Ovary (tissue), 9 donors: ENCODE results near the gene KRT77. TPM values are rescaled to one million over a fixed set of nuclear protein-coding genes. Genes with fewer than 3 reads are reported as not detected.

Source experiments
- DNase-seq, 5 donors: peaks; one replicate each; pipeline ENCODE4 v3.0.0-alpha.2; 2019 to 2020
- H3K27ac ChIP-seq, 2 donors: fragments of 200-600 bp; one replicate each; pipeline versions ENCODE4 v1.5.1 to v1.8.0; 2019 to 2022
- H3K27me3 ChIP-seq: fragments of 200-600 bp; one replicate; pipeline ENCODE4 v1.8.0; 2022
- H3K36me3 ChIP-seq: fragments of 200-600 bp; sonication (generic); one replicate; pipeline ENCODE4 v1.5.1; 2019
- H3K4me1 ChIP-seq: one replicate; pipeline ENCODE4 v1.8.1; 2013; ENCODE audit warnings: mild to moderate bottlenecking, moderate library complexity; ENCODE audit not compliant: insufficient read depth
- H3K4me3 ChIP-seq: fragments of 200-600 bp; sonication (generic); one replicate; pipeline ENCODE4 v1.5.1; 2017
- H3K9me3 ChIP-seq, 2 donors: fragments of 200-600 bp in 1 of 2; sonication (generic) in 1 of 2; one replicate each; pipeline versions ENCODE4 v1.5.1 to v1.8.1; 2013 to 2019; ENCODE audit warnings: mild to moderate bottlenecking in 1 of 2, moderate library complexity in 1 of 2
- EP300 ChIP-seq: sonication (generic); formaldehyde crosslinking; IDR thresholded peaks from one replicate; pipeline ENCODE4 v1.6.1; 2017; ENCODE audit warnings: antibody characterized with exemption
- POLR2A ChIP-seq: fragments of 450-650 bp; IDR thresholded peaks from one replicate; pipeline ENCODE4 v1.6.1; 2017; ENCODE audit warnings: antibody characterized with exemption, mild to moderate bottlenecking, moderate library complexity
- WGBS, 3 donors: extraction: QIAGEN DNeasy Blood & Tissue Kit in 1 of 3; methylation state at CpG; one replicate each; pipeline versions ENCODE4 v1.1.5 to v1.1.7; 2013 to 2017; 5-methylcytosine and 5-hydroxymethylcytosine counted together
- intact Hi-C, 4 donors: fragments of 100-400 bp; cut with DNase I; formaldehyde crosslinking; loops; one replicate each; pipeline versions ENCODE4 v1.11.0 to v1.15.1; 2022 to 2023
- polyA plus RNA-seq, 2 donors: library from polyadenylated mRNA; stranded (reverse); fragments of 200-250 nt in 1 of 2; fragments of 350-450 nt in 1 of 2; fragmentation: Illumina TruSeq in 1 of 2; extraction: RNeasy Lipid Tissue Mini Kit (QIAGEN cat#74804) in 1 of 2; gene quantifications; one replicate each; pipeline ENCODE4 v1.2.3, GENCODE V29; 2013 to 2014
- total RNA-seq, 7 donors: library from RNA; depleted of rRNA in 2 of 7; stranded (reverse); fragments of >200 nt in 2 of 7; fragmentation: NEBNext Ultra II Directional in 3 of 7; extraction: Animal tissue kit (Norgen Biotek cat#: 25700) in 3 of 7; gene quantifications; one replicate each; pipeline versions ENCODE4 v1.1.0 to v1.2.4, GENCODE V29; 2016 to 2023
- TF ChIP-seq, protein P1 (sequence below), 3 donors: fragments of 450-650 bp in 2 of 3; fragments of 200-600 bp in 1 of 3; IDR thresholded peaks; one replicate each; pipeline versions ENCODE4 v1.5.1 to v1.8.0; 2016 to 2022; ENCODE audit warnings: antibody characterized with exemption in 3 of 3, mild to moderate bottlenecking in 1 of 3
- donor health status: DM: no; HTN: no; CAD: no; lungs with moderate emphysema.
- donor health status: DM: no; HTN: no; CAD: no.
- donor health status: Bipolar disorder and iron deficiency.
- donor health status: DM: yes; HTN: yes; CAD: no.
- donor health status: DM: no; HTN: no; CAD: no.
- donor health status: DM: yes; HTN: yes; CAD: no.

Gene KRT77
- total and polyA plus RNA-seq, 9 donors, result not detected

DNA sequence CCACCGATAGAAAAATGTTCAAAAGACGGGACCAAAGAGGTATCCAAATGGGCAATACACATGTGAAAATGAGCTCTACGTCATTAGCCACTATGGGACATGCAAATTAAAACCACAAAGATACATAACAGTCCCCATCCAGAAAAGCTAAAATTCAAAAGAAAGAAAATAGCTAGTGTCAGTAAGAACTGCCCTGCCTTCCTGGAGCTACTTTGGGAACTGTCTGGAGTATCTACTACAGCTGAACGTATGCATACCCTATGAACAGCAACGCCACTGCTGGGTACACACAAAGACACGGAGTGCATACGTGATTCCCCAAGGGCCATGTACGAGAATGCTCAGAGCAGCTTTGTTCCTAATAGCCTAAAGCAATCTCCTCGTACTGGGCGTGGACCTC lies 25.8 kb upstream of the KRT77 start:
- intact Hi-C loops, result no loop called here
- WGBS, 3 donors, result 66 to 75% (median 74%) methylated on average over 9 to 10 of the region's 10 CpGs
- DNase-seq, result no peak
- Histone ChIP-seq H3K36me3 (no peaks in the 10 kb centered on the region), H3K27me3 (no peaks in the 10 kb centered on the region), H3K27ac (no peak overlapping the region), H3K4me1 (no peaks in the 10 kb centered on the region), H3K9me3 (no peaks in the 10 kb centered on the region), H3K4me3 (no peak overlapping the region)
- no peak for TF ChIP-seq EP300
- TF ChIP-seq POLR2A, result no peak
- TF ChIP-seq, protein P1, sequence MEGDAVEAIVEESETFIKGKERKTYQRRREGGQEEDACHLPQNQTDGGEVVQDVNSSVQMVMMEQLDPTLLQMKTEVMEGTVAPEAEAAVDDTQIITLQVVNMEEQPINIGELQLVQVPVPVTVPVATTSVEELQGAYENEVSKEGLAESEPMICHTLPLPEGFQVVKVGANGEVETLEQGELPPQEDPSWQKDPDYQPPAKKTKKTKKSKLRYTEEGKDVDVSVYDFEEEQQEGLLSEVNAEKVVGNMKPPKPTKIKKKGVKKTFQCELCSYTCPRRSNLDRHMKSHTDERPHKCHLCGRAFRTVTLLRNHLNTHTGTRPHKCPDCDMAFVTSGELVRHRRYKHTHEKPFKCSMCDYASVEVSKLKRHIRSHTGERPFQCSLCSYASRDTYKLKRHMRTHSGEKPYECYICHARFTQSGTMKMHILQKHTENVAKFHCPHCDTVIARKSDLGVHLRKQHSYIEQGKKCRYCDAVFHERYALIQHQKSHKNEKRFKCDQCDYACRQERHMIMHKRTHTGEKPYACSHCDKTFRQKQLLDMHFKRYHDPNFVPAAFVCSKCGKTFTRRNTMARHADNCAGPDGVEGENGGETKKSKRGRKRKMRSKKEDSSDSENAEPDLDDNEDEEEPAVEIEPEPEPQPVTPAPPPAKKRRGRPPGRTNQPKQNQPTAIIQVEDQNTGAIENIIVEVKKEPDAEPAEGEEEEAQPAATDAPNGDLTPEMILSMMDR (IDR thresholded peaks at IDR 0.05), result no peak

GRCh38 chr12:52728374-52728773 lies 25.1 kb upstream of the KRT77 start:
- WGBS, 3 donors, result 90 to 93% (median 92%) methylated on average over 2 of the region's 2 CpGs
- no peak for DNase-seq
- H3K27me3 ChIP-seq, result no peaks in the 10 kb centered on the region
- H3K9me3 ChIP-seq, result no peaks in the 10 kb centered on the region
- no peaks in the 10 kb centered on the region for H3K36me3 ChIP-seq
- no peaks in the 10 kb centered on the region for H3K4me1 ChIP-seq
- intact Hi-C loops, result no loop called here
- H3K4me3 ChIP-seq, result no peak overlapping the region
- H3K27ac ChIP-seq, result no peak overlapping the region
- no peak for TF ChIP-seq EP300
- TF ChIP-seq POLR2A, result no peak

- H3K36me3 ChIP-seq, result no peaks in the 10 kb centered on the region
- no peak overlapping the region for H3K27ac ChIP-seq
- H3K4me3 ChIP-seq, result no peak overlapping the region
- intact Hi-C loops, result no loop called here
- no peak for TF ChIP-seq POLR2A
- no peak for TF ChIP-seq EP300
- TF ChIP-seq, protein P1 (IDR thresholded peaks at IDR 0.05), result no peak
- H3K9me3 ChIP-seq, result no peaks in the 10 kb centered on the region
- 75 to 78% (median 76%) methylated on average over 4 of the region's 4 CpGs for WGBS, 3 donors
- DNase-seq, result no peak
- H3K4me1 ChIP-seq, result no peaks in the 10 kb centered on the region
- no peaks in the 10 kb centered on the region for H3K27me3 ChIP-seq
Observed at GRCh38 chr12:52727037-52727436, 23.7 kb upstream of the KRT77 start.

DNA sequence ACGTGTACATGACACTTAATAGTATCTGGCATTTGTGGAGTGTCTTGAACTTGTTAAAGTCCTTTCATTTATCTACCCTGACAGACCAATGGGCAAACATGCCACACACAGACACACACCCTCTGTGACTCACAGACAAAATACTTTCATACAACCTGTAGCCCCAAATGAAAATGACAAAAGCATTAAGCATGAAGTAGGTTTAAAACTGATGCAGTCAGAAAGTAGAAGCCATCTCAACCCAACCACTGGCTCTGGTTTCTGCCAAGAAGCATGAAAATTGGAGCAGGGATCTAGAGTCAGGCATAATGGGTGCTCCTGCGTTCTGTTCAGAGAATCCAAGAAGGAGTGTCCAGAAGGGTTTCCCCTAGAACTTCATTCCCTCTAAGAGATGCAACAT lies 23.1 kb upstream of the KRT77 start:
- Histone ChIP-seq H3K27ac (no peak overlapping the region), H3K27me3 (no peaks in the 10 kb centered on the region), H3K4me3 (no peak overlapping the region), H3K4me1 (no peaks in the 10 kb centered on the region), H3K36me3 (no peaks in the 10 kb centered on the region), H3K9me3 (no peaks in the 10 kb centered on the region)
- DNase-seq, result no peak
- TF ChIP-seq, protein P1 (IDR thresholded peaks at IDR 0.05), result no peak
- TF ChIP-seq EP300, result no peak
- no peak for TF ChIP-seq POLR2A
- 48 to 62% (median 55%) methylated on average over 2 of the region's 2 CpGs for WGBS, 3 donors
- intact Hi-C loops, result no loop called here

DNA sequence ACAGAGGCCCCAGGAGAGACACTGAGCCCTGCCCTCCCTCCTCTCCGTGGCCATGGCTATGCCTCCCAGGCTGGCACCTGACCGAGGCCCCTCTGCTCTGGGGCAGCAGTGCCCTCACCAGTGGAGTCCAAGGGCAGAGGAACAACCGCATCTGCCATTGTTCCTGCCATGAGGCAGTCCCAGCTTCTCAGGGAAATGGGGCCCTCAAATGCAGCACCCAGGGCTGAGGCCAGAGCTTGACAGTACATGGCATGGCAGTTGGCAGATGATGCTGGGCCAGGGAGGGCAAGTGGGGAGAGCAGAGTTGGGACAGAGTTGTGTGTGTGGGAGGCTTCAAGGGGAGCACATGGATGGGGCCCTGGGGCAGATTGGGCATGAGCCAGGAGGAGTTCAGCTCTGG lies 21.1 kb upstream of the KRT77 start:
- Histone ChIP-seq H3K9me3 (no peaks in the 10 kb centered on the region), H3K36me3 (no peaks in the 10 kb centered on the region), H3K27ac (no peak overlapping the region), H3K4me3 (no peak overlapping the region), H3K4me1 (no peaks in the 10 kb centered on the region), H3K27me3 (no peaks in the 10 kb centered on the region)
- TF ChIP-seq, protein P1 (IDR thresholded peaks at IDR 0.05), result no peak
- TF ChIP-seq EP300 (no peak), POLR2A (no peak)
- intact Hi-C loops, result no loop called here
- DNase-seq, result no peak
- 81 to 87% (median 86%) methylated on average over 3 of the region's 3 CpGs for WGBS, 3 donors
